ENCODE data around the gene SHROOM3. TPM values are rescaled to one million over a fixed set of nuclear protein-coding genes. Genes with fewer than 3 reads are reported as not detected.
A peak's percentile ranks its signal among the peaks of the same experiment; 100 is the strongest.

SHROOM3 gene
- total RNA-seq, 4 donors from 2014 or later = 20.3 to 50.9 (median 34.9) TPM

- H3K27me3 ChIP-seq = no peaks in the 10 kb centered on the region
- 63 to 73% methylated on average over 4 of the region's 4 CpGs for WGBS, 2 donors
- intact Hi-C loops (cut with DNase I) = no loop called here
- no peak overlapping the region for H3K4me3 ChIP-seq
- no peaks in the 10 kb centered on the region for H3K9me3 ChIP-seq
- DNase-seq = no peak
- H3K27ac ChIP-seq = peak overlapping the region in 3 of 4 donors; percentile 19 to 72 (median 62)
- H3K36me3 ChIP-seq = no peaks in the 10 kb centered on the region
- peaks cover 0 to 48% (median 7%) of the 10 kb centered on the region in 3 donors for H3K4me1 ChIP-seq
- TF ChIP-seq POLR2A (IDR thresholded peaks at IDR 0.05) = no peak
- TF ChIP-seq, protein P1, sequence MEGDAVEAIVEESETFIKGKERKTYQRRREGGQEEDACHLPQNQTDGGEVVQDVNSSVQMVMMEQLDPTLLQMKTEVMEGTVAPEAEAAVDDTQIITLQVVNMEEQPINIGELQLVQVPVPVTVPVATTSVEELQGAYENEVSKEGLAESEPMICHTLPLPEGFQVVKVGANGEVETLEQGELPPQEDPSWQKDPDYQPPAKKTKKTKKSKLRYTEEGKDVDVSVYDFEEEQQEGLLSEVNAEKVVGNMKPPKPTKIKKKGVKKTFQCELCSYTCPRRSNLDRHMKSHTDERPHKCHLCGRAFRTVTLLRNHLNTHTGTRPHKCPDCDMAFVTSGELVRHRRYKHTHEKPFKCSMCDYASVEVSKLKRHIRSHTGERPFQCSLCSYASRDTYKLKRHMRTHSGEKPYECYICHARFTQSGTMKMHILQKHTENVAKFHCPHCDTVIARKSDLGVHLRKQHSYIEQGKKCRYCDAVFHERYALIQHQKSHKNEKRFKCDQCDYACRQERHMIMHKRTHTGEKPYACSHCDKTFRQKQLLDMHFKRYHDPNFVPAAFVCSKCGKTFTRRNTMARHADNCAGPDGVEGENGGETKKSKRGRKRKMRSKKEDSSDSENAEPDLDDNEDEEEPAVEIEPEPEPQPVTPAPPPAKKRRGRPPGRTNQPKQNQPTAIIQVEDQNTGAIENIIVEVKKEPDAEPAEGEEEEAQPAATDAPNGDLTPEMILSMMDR (IDR thresholded peaks at IDR 0.05) = no peak
Measured at GRCh38 chr4:76620723-76621468, 185.9 kb downstream of the SHROOM3 start.

DNA sequence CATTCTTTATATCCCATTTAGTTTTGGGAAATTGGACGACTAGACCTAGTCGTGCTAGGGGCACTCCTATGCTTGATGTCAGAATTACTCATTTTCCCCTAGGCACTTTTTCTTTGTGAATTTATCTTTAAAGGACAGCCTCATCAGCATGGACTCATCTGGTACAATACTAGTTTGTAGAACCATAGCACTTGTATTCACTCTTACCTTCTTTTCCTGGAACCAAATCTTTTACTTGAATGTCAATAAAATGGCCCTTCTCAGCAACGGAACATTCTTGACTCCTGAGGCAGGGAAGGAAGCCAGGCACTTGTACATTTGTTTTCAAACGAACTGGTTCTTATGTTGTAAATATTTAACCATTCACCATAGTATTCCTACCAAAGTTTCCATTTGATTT, 187.1 kb downstream of the SHROOM3 start:
- 15 to 20% methylated on average over 4 of the region's 4 CpGs for WGBS, 2 donors
- H3K27ac ChIP-seq = peak overlapping the region; percentile 11 to 72 (median 56)
- TF ChIP-seq, protein P1 (IDR thresholded peaks at IDR 0.05) = no peak
- no peak for TF ChIP-seq POLR2A (IDR thresholded peaks at IDR 0.05)
- intact Hi-C loops (cut with DNase I) = no loop called here
- no peaks in the 10 kb centered on the region for H3K36me3 ChIP-seq
- no peak overlapping the region for H3K4me3 ChIP-seq
- peaks cover 0 to 48% (median 7%) of the 10 kb centered on the region in 3 donors for H3K4me1 ChIP-seq
- no peaks in the 10 kb centered on the region for H3K9me3 ChIP-seq
- H3K27me3 ChIP-seq = no peaks in the 10 kb centered on the region
- no peak for DNase-seq

- Histone ChIP-seq H3K4me1 (peaks cover 0 to 48% (median 7%) of the 10 kb centered on the region in 3 donors), H3K27ac (peak overlapping the region; percentile 11 to 72 (median 59)), H3K36me3 (no peaks in the 10 kb centered on the region), H3K4me3 (no peak overlapping the region), H3K9me3 (no peaks in the 10 kb centered on the region), H3K27me3 (no peaks in the 10 kb centered on the region)
- WGBS, 2 donors = 57 to 77% methylated on average over 1 of the region's 1 CpG
- intact Hi-C loops (cut with DNase I) = no loop called here
- no peak for TF ChIP-seq POLR2A (IDR thresholded peaks at IDR 0.05)
- TF ChIP-seq, protein P1 (IDR thresholded peaks at IDR 0.05) = no peak
- DNase-seq = no peak
Measured at GRCh38 chr4:76622717-76623116, 187.7 kb downstream of the SHROOM3 start.

- DNase-seq = no peak
- WGBS, 2 donors = 59 to 64% methylated on average over 4 of the region's 4 CpGs
- Histone ChIP-seq H3K4me1 (peaks cover 0 to 48% (median 7%) of the 10 kb centered on the region in 3 donors), H3K9me3 (no peaks in the 10 kb centered on the region), H3K36me3 (no peaks in the 10 kb centered on the region), H3K4me3 (no peak overlapping the region), H3K27ac (peak overlapping the region; percentile 11 to 72 (median 59)), H3K27me3 (no peaks in the 10 kb centered on the region)
- intact Hi-C loops (cut with DNase I) = no loop called here
- TF ChIP-seq, protein P1 (IDR thresholded peaks at IDR 0.05) = no peak
- no peak for TF ChIP-seq POLR2A (IDR thresholded peaks at IDR 0.05)
Measured at GRCh38 chr4:76623217-76624045, 188.4 kb downstream of the SHROOM3 start.

DNA sequence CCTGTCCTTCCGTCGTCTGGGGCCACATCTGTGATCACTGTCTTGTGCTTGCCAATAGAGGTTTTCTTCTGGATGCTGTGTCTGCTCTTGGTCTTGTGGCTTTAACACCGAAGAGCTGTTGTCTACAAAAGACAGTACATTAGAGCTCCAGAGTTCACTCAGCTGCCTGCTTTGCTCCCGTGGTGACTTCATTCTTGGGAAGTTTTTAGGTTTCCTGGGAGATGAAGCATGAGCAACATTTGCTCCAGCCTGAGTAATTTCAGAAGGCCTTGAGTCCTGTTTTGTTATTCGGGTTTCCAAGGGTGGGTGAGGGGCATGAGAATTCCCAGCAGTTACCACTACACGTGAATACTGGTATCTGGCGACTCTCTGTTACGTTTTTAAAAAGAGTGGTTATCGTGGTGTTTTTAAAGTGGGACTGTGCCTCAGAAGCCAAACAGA, 189.2 kb downstream of the SHROOM3 start:
- DNase-seq = no peak
- Histone ChIP-seq H3K27ac (peak overlapping the region in 3 of 4 donors; percentile 56 to 72 (median 62)), H3K4me3 (peak overlapping the region in 1 of 4 donors; percentile 30), H3K4me1 (peaks cover 0 to 48% (median 7%) of the 10 kb centered on the region in 3 donors), H3K27me3 (no peaks in the 10 kb centered on the region), H3K36me3 (no peaks in the 10 kb centered on the region), H3K9me3 (no peaks in the 10 kb centered on the region)
- TF ChIP-seq POLR2A (IDR thresholded peaks at IDR 0.05) = no peak
- TF ChIP-seq, protein P1 (IDR thresholded peaks at IDR 0.05) = no peak
- intact Hi-C loops (cut with DNase I) = no loop called here
- WGBS, 2 donors = 47 to 54% methylated on average over 9 of the region's 9 CpGs
